ENCODE data around the gene NOS3. TPM values are rescaled to one million over a fixed set of nuclear protein-coding genes. Genes with fewer than 3 reads are reported as not detected.

The NOS3 gene
- total and polyA plus RNA-seq, 2 donors (not counting 3 experiments of a cell fraction or from before 2014, with no cell fraction given): 82.8 to 95.1 TPM

- H3K9ac ChIP-seq (replicated peaks; ENCODE audit: extremely low read depth, insufficient read depth, low read length): no peak overlapping the region
- peaks cover 7 to 13% of the 10 kb centered on the region in 2 experiments for H3K27me3 ChIP-seq (ENCODE audit: control insufficient read depth in 2 of 2, insufficient read depth in 2 of 2, low read length in 2 of 2)
- no peak for TF ChIP-seq MAX (IDR thresholded peaks at IDR 0.05; ENCODE audit: insufficient read depth, insufficient read length)
- no peak for TF ChIP-seq CTCF (IDR thresholded peaks at IDR 0.05; ENCODE audit: extremely low read depth in 1 of 2, insufficient read depth in 1 of 2, low read depth in 1 of 2, low read length in 2 of 2)
- no peak for TF ChIP-seq GATA2 (IDR thresholded peaks at IDR 0.05; ENCODE audit: insufficient read depth, insufficient read length, low read depth, low read length)
- TF ChIP-seq POLR2AphosphoS5 (IDR thresholded peaks at IDR 0.05; ENCODE audit: insufficient read depth, low read depth, low read length): no peak
- no peak for TF ChIP-seq POLR2A (IDR thresholded peaks at IDR 0.05; ENCODE audit: low read depth, low read length)
- no peak for TF ChIP-seq JUN (IDR thresholded peaks at IDR 0.05; ENCODE audit: borderline replicate concordance, insufficient read depth, insufficient read length, low read depth)
- TF ChIP-seq MYC (IDR thresholded peaks at IDR 0.05; ENCODE audit: low read depth, low read length): no peak
- TF ChIP-seq EZH2 (IDR thresholded peaks at IDR 0.05; ENCODE audit: borderline replicate concordance, low read depth, low read length, severe bottlenecking): no peak
- no peak for TF ChIP-seq FOS (IDR thresholded peaks at IDR 0.05; ENCODE audit: borderline replicate concordance, insufficient read depth, low read length)
- H4K20me1 ChIP-seq (replicated peaks; ENCODE audit: control insufficient read depth, extremely low read depth, insufficient read depth, low read length): no peaks in the 10 kb centered on the region
- ChIA-PET CTCF (no interaction called here), POLR2A (no interaction called here)
- no peaks in the 10 kb centered on the region for H3K79me2 ChIP-seq (ENCODE audit: control insufficient read depth, insufficient read depth, low read length)
- H3K9me1 ChIP-seq (replicated peaks; ENCODE audit: control insufficient read depth, extremely low read depth, insufficient read depth, low read length): no peaks in the 10 kb centered on the region
- H3K4me1 ChIP-seq (ENCODE audit: control insufficient read depth, extremely low read depth, insufficient read depth, low read length): no peaks in the 10 kb centered on the region
- dilution Hi-C loops (cut with MboI; ENCODE audit: extremely low pct_ligation_motif_present, low sequenced_read_pairs): no loop called here
- no TSS peak for BruUV-seq (replicated peaks)
- no peak for DNase-seq (ENCODE audit: low read depth, low spot score)
- no peak overlapping the region for H2AFZ ChIP-seq (ENCODE audit: low read depth, low read length)
- no peak overlapping the region for H3K4me3 ChIP-seq (replicated peaks in 1 of 3; ENCODE audit: insufficient read depth in 1 of 3, low read depth in 1 of 3, low read length in 3 of 3)
- no peak for FAIRE-seq
- intact Hi-C loops (cut with micrococcal nuclease): no loop called here
- no peak overlapping the region for H3K27ac ChIP-seq (ENCODE audit: insufficient read depth, low read depth, low read length)
- H3K4me2 ChIP-seq (ENCODE audit: insufficient read depth, low read length): no peak overlapping the region
- no peaks in the 10 kb centered on the region for H3K9me3 ChIP-seq (replicated peaks; ENCODE audit: control insufficient read depth, insufficient read depth, low read length)
- H3K36me3 ChIP-seq (ENCODE audit: control insufficient read depth in 2 of 2, extremely low read depth in 1 of 2, insufficient read depth in 2 of 2, low read length in 2 of 2): no peaks in the 10 kb centered on the region
Observed at GRCh38 chr7:150945171-150945852, 45.5 kb upstream of the NOS3 start.
